Activated CD4-positive, alpha-beta T cell treated with anti-CD3 and anti-CD28 coated beads for 4 hours (primary cell): ENCODE measurements around the gene DACH2.

ENCODE experiments used
- DNase-seq, 2 donors: peaks; one replicate each; pipeline ENCODE4 v3.0.0-alpha.2; 2020

DACH2 gene

GRCh38 chrX:86329174-86329573, 180.9 kb downstream of the DACH2 start:
- DNase-seq, result no peak

GRCh38 chrX:86348669-86349068, 200.4 kb downstream of the DACH2 start:
- no peak for DNase-seq

DNA sequence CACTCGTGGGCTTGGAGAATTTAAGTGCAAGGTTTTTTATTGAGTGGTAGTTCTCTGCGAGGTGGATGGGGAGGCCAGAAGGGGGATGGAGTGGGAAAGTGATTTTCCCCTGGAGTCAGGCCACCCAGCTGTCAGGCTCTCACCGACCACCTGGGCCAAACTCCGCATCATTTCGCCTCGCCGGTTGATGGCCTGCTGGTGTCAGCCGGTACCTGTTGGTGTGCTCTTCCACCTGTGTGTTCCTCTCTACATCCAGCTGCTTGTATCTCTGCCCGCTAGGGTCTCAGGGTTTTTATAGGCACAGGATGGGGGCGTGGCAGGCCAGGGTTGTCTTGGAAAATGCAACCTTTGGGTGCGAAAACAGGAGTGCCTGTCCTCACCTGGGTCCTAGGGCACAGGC, 200.9 kb downstream of the DACH2 start:
- no peak for DNase-seq

- no peak for DNase-seq
Measured at GRCh38 chrX:86369847-86370630, 221.8 kb downstream of the DACH2 start.

DNA sequence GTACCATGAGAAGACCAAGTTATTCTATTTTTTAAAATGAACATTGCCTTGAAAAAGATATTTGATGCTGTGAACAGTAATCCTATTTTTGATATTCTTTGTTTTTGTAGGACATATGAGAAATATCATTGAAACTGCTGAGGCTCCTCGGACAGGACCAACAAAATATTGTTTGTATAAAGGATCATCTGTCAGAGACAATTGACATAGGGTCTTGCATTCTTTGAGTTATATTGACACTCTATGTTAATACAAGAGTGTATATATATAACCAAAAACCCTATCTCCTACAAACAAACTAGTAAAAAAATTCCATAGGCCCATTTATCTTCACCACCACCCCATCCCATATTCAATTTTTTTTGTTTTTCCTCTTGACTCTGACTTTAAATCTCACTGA, 222.7 kb downstream of the DACH2 start:
- no peak for DNase-seq

GRCh38 chrX:86379209-86379608, 231.0 kb downstream of the DACH2 start:
- DNase-seq, result no peak

DNA sequence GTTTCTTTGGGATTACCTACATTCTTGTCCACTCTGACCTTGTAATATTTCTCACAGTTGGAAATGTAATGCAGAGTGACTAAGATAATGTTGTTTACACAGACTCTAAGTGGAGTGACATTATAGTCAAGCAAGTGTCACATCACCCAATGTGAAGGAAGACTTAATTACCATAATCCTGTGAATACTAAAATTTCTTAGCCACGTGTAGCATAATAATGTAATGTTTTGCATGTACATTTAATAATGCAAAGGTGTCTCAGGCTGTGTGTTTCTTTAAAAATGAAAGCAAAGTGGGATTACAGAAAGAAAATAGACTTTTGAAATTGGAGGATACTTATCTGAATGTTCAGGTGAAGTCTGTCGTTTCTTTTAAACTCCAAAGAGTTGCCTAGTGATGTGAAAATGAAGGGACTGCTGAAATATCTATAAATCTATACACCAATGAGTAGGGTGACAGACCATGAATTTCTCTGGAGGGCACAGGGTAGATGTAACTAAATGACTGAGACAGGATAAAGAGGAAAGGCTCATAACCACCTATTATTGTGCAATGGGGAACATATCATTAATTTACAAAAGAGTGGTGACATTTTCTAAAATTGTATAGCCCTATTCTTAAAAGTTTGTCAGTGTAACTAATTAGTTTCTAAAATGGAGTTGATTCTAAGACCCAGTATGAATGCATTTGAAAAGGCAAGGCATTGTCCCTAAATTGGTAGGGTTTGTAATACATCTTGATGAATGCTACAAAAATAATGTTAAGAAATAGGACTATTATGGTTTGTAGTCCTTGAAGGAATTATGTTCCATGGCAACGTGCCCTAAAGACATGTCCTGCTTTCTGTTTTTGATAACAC, 235.7 kb downstream of the DACH2 start:
- DNase-seq, result no peak

GRCh38 chrX:86407371-86407770, 259.1 kb downstream of the DACH2 start:
- DNase-seq, result no peak

DNA sequence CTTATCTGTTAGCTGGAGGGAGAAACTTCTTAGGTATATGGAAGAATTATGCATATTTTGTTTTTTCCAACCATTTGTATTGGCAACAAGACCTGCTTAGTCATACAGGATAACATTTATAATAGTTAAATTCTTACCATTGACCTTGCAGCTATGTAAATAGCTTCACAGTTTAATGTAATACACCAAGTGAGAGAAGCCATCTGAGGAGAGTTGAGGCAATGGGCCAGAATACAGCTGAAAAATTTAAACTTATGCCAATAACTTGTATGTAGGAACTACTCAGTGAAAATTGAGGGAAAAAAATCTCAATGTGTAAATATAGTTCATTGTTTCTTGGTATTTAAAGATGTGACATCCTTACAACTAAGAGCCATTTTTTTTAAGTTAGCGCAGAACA, 273.5 kb downstream of the DACH2 start:
- no peak for DNase-seq

GRCh38 chrX:86436116-86436515, 287.9 kb downstream of the DACH2 start:
- no peak for DNase-seq

- no peak for DNase-seq
Measured at GRCh38 chrX:86455495-86455894, 307.2 kb downstream of the DACH2 start.

GRCh38 chrX:86460760-86461159, 312.5 kb downstream of the DACH2 start:
- no peak for DNase-seq

DNA sequence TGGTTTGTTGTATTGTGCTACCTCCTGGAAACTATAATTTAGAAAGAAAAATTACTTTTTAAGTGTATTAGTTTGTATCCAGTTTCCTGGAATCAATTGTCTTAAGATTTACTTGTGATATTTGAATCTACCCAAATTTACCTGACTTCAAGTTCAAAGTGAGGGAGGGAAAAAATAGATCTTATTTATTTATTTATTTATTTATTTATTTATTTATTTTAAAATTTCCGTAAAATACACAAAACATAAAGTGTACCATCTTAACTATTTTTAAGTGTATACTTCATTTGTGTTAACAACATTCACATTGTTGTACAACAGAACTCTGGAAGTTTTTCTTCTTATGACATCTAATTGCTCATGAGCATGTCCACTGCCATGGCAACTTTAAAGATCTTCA, 356.0 kb downstream of the DACH2 start:
- DNase-seq, result no peak

GRCh38 chrX:86507331-86507730, 359.1 kb downstream of the DACH2 start:
- DNase-seq, result no peak

DNA sequence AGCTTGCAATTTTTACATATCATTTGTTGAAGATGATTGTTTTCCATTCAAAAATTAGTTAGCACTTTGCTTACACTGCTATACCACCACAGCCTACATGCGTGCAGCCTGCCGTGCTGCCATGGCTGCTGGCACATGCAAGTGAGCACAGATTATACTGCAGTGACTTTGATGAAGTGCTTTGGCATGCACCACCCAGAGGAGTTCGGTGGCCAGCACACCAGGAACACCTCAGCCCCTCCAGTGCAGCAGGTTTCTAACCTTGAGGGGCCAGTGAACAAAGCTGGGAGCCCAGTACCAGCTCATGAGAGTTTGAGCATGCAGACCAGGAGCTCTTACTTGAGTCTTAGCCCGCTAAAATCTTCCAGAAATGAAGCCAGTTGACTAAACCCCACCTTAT, 431.5 kb downstream of the DACH2 start:
- no peak for DNase-seq

DNA sequence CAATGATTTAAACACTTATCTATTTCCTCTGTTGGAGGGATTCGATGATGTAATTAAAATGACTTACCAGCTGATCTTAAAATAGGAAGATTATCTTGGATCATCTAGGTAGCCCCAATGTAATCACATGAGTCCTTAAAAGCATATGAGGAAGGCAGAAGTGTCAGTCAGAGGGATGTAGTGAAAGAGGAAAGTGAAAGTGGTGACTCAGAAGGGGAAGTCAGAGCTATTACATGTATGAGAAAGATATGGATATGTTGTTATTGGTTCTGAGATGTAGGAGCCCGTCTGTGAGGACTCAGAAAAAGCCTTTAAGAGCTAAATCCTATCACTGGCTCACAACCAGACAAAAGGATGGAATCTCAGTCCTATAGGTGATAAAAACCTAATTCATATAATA, 456.4 kb downstream of the DACH2 start:
- DNase-seq, result no peak

DNA sequence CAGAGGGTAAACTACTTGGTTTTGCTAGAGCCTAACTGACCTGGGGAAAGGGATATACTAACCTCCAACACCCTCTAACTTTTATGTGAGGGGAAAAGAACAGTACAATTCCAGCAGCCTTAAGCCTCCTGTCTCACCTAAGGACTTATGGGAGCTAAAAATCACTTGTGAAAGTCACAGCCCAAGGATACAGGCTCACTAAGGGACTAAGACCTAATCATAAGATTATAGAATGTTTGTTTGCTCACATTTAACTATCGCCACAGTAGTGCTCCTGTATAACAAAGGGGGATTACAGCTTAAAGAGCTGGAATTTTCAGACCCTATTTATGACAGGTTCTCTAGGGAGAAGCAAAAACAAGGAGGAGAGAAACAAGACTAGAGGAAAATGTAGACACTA, 548.7 kb downstream of the DACH2 start:
- DNase-seq, result no peak

DNA sequence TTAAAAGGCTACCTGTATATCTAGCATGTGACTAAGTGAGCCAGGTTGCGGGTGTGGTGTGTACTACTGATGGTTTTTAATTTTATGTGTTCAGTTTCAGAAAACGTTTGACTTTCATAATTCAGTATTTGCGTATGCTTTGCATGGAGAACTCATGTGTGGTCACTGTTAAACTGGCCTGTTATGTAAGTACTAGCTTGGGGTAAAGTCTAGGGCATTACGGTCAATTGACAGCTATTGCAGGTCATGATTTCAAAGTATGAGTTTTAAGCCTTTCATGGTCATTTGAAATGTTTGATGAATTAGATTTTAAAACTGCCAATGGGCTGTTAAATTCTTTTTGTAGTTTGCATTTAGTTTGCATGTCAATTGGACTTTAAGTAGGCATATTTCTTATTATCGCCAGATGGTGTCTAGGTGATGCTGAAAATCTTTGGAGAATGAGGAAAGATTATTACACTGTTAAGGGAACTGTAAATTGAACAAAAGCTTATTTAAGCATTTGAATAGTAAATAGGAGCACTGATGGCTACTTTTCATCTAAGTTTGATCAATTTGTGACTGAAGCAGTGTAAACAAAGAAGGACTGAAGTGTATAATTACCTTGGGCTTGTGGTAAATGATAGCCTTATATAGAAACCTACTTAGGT, 563.4 kb downstream of the DACH2 start:
- DNase-seq, result no peak

GRCh38 chrX:86714441-86714840, 566.2 kb downstream of the DACH2 start:
- DNase-seq, result no peak

- no peak for DNase-seq
Measured at GRCh38 chrX:86724277-86724676, 576.0 kb downstream of the DACH2 start.

- no peak for DNase-seq
Measured at GRCh38 chrX:86747091-86747490, 598.8 kb downstream of the DACH2 start.

DNA sequence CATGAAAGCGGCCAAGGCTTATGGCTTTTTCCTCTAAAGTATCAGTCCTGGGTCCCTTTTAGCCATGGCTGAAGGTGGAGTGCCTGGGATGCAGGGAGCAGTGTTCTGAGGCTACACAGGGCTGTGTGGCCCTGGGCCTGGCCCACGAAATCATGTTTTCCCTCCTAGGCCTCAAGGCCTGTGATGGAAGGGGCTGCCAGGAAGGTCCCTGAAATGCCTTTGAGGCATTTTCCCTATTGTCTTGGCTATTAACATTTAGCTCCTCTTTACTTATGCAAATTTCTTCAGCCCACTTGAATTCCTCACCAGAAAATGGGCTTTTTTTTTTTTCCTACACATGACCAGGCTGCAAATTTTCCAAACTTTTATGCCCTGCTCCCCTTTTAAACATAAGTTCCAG, 657.0 kb downstream of the DACH2 start:
- DNase-seq, result no peak

DNA sequence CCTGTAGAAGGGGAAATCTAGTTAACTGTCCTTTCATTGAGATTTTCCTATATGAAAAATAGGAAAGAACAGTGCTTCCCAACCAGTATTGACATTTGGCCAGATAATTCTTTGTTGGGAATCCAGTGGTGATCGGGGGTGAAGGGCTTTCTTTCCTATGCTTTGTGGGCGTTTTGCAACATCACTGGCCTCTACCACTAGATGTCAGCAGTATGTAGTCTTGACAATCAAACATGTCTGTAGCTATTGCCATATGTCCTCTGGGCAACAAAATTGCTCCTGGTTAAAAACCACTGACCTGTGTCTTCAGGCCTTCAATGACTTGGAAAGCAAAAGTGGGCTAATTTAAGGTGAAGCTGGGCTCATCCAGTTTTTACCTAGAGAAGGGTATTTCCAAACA, 658.5 kb downstream of the DACH2 start:
- DNase-seq, result no peak

DNA sequence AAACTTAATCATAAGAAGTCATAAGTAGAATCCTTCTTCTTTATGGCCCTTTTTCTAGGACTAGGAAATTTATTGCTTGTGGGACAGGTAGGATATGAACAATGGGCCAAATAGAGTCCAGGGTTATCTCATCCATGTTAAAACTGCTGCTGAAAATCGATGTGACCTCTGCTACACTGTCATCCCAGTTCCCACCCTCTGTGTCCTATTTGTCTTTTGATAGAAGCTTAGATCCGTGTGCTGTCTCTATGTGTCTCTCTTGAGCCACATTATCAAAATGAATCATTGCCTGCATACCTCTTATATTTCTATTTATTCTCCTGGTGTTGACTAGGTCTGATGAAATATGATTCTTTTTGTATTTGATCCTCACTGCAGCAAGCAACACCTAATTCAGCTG, 661.4 kb downstream of the DACH2 start:
- DNase-seq, result no peak
